Hepatocyte (in vitro differentiated cells): ENCODE results near the gene BCAR1.
"Not testable (repeated sequence)": the region's sequence is repeated elsewhere in the genome, so short reads cannot be mapped to it uniquely, and the experiment has no call there.

Experiments
- EZH2 ChIP-seq: fragments of 200-600 bp; sonication (generic); IDR thresholded peaks from 2 replicates; pipeline ENCODE4 v1.6.1; 2016; ENCODE audit warnings: antibody characterized with exemption, mild to moderate bottlenecking, borderline replicate concordance
- TF ChIP-seq, protein P1 (sequence below): fragments of 200-600 bp; sonication (generic); IDR thresholded peaks from 2 replicates; pipeline ENCODE4 v1.5.1; 2016; ENCODE audit warnings: antibody characterized with exemption, mild to moderate bottlenecking; ENCODE audit not compliant: poor library complexity

GRCh38 chr16:75205438-75205837 lies 46.0 kb downstream of the BCAR1 start:
- TF ChIP-seq, protein P1, sequence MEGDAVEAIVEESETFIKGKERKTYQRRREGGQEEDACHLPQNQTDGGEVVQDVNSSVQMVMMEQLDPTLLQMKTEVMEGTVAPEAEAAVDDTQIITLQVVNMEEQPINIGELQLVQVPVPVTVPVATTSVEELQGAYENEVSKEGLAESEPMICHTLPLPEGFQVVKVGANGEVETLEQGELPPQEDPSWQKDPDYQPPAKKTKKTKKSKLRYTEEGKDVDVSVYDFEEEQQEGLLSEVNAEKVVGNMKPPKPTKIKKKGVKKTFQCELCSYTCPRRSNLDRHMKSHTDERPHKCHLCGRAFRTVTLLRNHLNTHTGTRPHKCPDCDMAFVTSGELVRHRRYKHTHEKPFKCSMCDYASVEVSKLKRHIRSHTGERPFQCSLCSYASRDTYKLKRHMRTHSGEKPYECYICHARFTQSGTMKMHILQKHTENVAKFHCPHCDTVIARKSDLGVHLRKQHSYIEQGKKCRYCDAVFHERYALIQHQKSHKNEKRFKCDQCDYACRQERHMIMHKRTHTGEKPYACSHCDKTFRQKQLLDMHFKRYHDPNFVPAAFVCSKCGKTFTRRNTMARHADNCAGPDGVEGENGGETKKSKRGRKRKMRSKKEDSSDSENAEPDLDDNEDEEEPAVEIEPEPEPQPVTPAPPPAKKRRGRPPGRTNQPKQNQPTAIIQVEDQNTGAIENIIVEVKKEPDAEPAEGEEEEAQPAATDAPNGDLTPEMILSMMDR, result not testable (repeated sequence)
- TF ChIP-seq EZH2, result not testable (repeated sequence)
